Erythroblast (primary cell): ENCODE results near the gene PRSS12.
A peak's percentile ranks its signal among the peaks of the same experiment; 100 is the strongest.
"Not testable (repeated sequence)": the region's sequence is repeated elsewhere in the genome, so short reads cannot be mapped to it uniquely, and the experiment has no call there.

Source experiments
- DNase-seq, 2 experiments: peaks; one replicate each; lab custom pipeline; 2025; lab: John Stamatoyannopoulos, UW
- GATA1 ChIP-seq: IDR thresholded peaks from 2 replicates; pipeline ENCODE4 v1.6.1; 2011; ENCODE audit warnings: low read depth, mild to moderate bottlenecking, control low read depth, low read length, moderate library complexity
- POLR2A ChIP-seq: IDR thresholded peaks from 2 replicates; pipeline ENCODE4 v1.6.1; 2011; ENCODE audit warnings: mild to moderate bottlenecking, low read length

PRSS12 gene

DNA sequence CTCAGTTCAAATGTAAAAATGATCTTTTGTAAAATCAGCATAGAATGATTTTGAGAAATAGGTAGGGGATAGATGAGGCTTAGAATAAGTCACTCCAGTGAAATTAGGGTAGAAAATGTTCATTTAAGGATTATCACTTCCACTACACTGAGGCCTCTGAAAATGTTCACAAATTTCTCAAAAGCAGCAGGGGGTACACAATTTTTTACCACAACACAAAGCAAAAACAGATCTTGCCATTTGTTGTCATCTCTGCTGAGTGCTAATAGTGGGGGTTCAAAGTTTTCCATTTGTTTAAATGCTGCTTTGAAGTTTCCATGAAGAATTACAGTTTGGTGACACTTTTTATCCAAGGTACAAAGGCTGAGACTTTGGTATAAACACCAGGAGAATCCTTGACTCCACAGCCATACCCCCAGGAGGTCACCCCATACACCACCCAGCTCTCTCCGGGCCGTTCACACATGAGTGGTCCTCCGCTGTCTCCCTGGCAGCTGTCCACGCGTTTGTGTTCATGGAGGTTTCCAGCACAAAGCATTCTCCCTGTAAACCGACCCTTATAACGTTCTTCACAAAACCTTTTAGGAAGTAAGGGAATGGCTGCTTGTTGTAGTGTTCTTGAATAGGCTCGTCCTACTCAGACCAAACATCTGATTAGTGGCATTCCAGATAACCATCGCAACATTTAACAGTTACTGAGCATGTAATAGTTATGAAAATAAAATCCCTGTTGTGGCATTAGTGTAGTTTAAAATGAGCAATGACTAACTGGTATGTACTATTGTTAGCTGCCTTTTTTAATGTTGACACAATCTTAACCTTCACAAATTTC is 71.0 kb downstream of the PRSS12 start:
- peak; percentile 58 for TF ChIP-seq POLR2A
- TF ChIP-seq GATA1: no peak
- DNase-seq: peak; percentile 7

DNA sequence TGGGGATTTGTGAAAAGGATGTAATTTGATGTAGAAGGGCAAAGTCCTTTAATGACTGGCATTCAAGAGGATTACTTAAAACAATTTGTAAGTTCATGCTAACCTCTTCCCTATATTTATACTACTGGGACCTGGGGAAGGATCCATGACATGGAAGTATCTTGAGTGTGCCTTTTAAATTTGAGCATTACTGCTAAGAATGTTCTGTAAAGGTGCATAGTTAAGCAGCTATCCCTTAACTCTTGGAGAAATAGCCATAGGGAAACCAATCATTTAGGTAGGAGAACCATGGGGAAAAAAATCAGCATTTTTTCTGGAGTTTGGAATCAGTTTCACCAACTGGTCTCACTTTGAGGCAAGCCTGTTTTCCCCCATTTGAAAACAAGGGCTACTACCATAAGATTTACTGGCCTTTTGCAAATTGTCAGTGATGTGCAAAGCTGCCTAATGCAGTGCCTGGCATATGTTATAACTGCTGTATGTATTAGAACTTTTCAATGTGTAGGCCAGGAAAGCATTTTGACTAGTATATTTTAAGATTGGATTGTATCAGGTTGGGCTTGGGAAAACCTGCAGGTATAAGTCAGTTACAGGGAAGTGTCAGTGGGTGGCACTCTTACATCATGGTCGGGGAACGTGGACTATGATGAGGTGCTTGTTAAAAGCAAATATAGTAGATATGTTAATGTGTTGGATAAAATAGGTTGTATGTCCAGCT is 72.1 kb downstream of the PRSS12 start:
- peak; percentile 64 to 76 for DNase-seq
- TF ChIP-seq GATA1 (no peak), POLR2A (peak; percentile 64)

GRCh38 chr4:118279920-118280432 is 72.8 kb downstream of the PRSS12 start:
- DNase-seq: peak; percentile 17 to 29
- TF ChIP-seq GATA1 (no peak), POLR2A (no peak)

- DNase-seq: peak; percentile 61 to 68
- no peak for TF ChIP-seq GATA1
- TF ChIP-seq POLR2A: no peak
Measured at GRCh38 chr4:118279328-118279727, 73.5 kb downstream of the PRSS12 start.

DNA sequence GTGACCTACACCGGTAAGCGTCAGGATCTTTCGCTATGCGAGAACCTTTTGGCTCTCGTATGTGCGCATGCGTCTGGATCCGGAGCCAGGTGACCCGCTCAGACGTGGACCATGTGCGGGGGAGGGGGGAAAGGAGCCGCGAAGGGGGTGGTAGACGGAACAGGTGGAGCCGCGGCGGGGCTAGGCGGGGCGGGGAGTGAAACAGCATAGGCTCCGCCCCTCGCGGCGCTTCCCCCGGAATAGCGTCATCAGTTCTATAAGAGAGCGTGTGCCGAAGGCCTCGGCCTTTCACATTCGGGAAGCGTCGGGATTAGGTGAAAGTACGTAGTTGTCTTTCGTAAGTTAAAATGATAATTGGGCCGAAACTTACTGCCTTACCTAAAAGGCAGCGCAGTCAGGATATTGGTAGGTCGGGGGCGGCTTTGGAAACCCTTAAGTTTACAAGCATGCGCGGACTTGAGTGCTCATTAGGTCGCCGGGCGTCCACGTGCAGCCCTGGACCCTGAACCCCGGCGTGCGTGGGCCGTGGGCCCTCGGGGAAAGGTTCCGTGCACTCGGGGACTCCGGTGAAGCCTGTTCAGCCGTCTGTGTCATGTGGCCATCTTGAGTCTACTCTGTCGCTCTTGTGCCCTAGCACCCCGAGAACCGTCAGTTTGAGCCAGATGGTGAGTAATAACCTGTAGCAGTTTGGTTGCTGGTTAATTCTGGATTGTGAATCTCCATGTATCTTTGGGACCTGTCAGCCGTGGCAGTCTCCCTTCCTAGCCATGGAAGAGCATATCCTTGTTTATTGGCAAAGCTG is 74.1 kb downstream of the PRSS12 start:
- TF ChIP-seq POLR2A: peak; percentile 99
- TF ChIP-seq GATA1: no peak
- peak; percentile 94 to 95 for DNase-seq

GRCh38 chr4:118277243-118277642 is 75.6 kb downstream of the PRSS12 start:
- no peak for TF ChIP-seq GATA1
- DNase-seq: no peak

GRCh38 chr4:118276580-118276979 is 76.2 kb downstream of the PRSS12 start:
- no peak for TF ChIP-seq GATA1
- no peak for TF ChIP-seq POLR2A
- no peak for DNase-seq

GRCh38 chr4:118273642-118274041 is 79.2 kb downstream of the PRSS12 start:
- no peak for DNase-seq
- no peak for TF ChIP-seq POLR2A
- TF ChIP-seq GATA1: no peak

GRCh38 chr4:118271788-118272187 is 81.0 kb downstream of the PRSS12 start:
- no peak for DNase-seq
- no peak for TF ChIP-seq POLR2A
- no peak for TF ChIP-seq GATA1

- TF ChIP-seq POLR2A: no peak
- TF ChIP-seq GATA1: no peak
- DNase-seq: peak; percentile 56 to 71
Measured at GRCh38 chr4:118270492-118270891, 82.3 kb downstream of the PRSS12 start.

DNA sequence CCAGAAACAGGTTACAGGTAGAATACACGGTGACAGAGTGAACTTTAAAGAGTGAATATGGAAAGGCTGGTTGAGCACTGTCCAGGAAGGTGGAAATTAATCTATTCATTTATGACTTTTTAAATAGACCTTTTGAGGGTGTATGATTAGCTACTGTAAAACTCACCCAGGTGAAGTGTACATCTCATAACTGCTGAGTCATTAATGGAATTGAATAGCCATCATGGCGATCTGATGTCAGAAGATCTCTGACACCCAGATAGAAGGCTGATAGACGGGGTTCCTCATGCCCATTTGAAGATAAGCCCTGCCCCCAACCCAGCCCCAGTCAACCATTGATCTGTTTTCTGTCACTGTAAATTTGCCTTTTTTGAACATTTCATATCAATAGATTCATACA is 84.0 kb downstream of the PRSS12 start:
- no peak for TF ChIP-seq GATA1
- no peak for TF ChIP-seq POLR2A

GRCh38 chr4:118266145-118266496 is 86.7 kb downstream of the PRSS12 start:
- DNase-seq: not testable (repeated sequence)

More for the DNA sequence above, 84.0 kb downstream of the PRSS12 start:
- no peak for DNase-seq

DNA sequence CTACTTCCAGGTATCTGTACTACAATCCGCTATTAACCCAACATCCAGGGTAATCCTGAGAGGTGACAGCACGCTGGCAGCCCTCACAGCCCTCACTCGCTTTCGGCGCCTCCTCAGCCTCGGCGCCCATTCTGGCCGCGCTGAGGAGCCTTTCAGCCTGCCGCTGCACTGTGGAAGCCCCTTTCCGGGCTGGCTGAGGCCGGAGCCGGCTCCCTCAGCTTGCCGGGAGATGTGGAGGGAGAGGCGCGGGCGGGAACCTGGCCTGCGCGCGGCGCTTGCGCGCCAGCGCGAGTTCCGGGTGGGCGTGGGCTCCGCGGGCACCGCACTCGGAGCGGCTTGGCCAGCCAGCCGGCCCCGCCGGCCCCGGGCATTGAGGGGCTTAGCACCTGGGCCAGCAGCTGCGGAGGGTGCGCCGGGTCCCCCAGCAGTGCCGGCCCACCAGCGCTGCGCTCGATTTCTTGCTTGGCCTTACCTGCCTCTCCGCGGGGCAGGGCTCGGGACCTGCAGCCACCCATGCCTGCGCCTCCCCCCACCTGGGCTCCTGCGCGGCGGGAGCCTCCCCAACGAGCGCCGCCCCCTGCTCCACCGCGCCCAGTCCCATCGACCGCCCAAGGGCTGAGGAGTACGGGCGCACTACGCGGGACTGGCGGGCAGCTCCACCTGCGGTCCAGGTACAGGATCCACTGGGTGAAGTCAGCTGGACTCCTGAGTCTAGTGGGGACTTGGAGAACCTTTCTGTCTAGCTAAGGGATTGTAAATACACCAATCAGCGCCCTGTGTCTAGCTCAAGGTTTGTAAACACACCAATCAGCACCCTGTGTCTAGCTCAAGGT is 87.3 kb downstream of the PRSS12 start:
- TF ChIP-seq POLR2A: no peak
- no peak for TF ChIP-seq GATA1
- DNase-seq: peak; percentile 38 to 43
